ENCODE data around the gene TCP1.

GRCh38 chr6:159778131-159778530, 11.3 kb downstream of the TCP1 start:
- TF ChIP-seq CTCF (IDR thresholded peaks at IDR 0.05) (no peak), POLR2A (IDR thresholded peaks at IDR 0.05) (no peak)
